OCI-LY1 (cell line): ENCODE measurements around the gene SLIT3.
A peak's percentile ranks its signal among the peaks of the same experiment; 100 is the strongest.

Experiments used
- H2AFZ ChIP-seq: fragments of 200-600 bp; sonication (generic), shearing (Covaris generic); 2 replicates; pipeline ENCODE4 v1.6.0; 2014; ENCODE audit warnings: antibody characterized with exemption, mild to moderate bottlenecking, low read length
- H3F3A ChIP-seq: fragments of 200-600 bp; sonication (generic), shearing (Covaris generic); 2 replicates; pipeline ENCODE4 v1.6.0; 2014; ENCODE audit warnings: mild to moderate bottlenecking, antibody characterized with exemption, low read length, moderate library complexity; ENCODE audit not compliant: insufficient read depth
- H3K27ac ChIP-seq: fragments of 200-600 bp; sonication (generic); 2 replicates; pipeline ENCODE4 v1.5.1; 2014; ENCODE audit warnings: low read length, mixed run types, mild to moderate bottlenecking, low read depth; ENCODE audit not compliant: poor library complexity, severe bottlenecking
- H3K27me3 ChIP-seq: fragments of 200-600 bp; sonication (generic); 2 replicates; pipeline ENCODE4 v1.6.0; 2014; ENCODE audit warnings: antibody characterized with exemption, mild to moderate bottlenecking, low read length, moderate library complexity; ENCODE audit not compliant: insufficient read depth
- H3K36me3 ChIP-seq: fragments of 200-600 bp; sonication (generic); 2 replicates; pipeline ENCODE4 v1.6.1; 2014; ENCODE audit warnings: mild to moderate bottlenecking, antibody characterized with exemption, low read length, moderate library complexity, mixed read lengths; ENCODE audit not compliant: insufficient read depth
- H3K4me1 ChIP-seq: fragments of 200-600 bp; sonication (generic); 2 replicates; pipeline ENCODE4 v1.5.1; 2014; ENCODE audit warnings: mild to moderate bottlenecking, low read length, moderate library complexity; ENCODE audit not compliant: insufficient read depth, severe bottlenecking
- H3K4me2 ChIP-seq: fragments of 200-600 bp; sonication (generic), shearing (Covaris generic); 2 replicates; pipeline ENCODE4 v1.6.1; 2014; ENCODE audit warnings: low read length
- H3K4me3 ChIP-seq: fragments of 200-600 bp; sonication (generic); 2 replicates; pipeline ENCODE4 v1.5.1; 2014; ENCODE audit warnings: low read length, low read depth, mild to moderate bottlenecking, mixed read lengths; ENCODE audit not compliant: poor library complexity, severe bottlenecking
- H3K79me2 ChIP-seq: fragments of 200-600 bp; shearing (Covaris generic); 2 replicates; pipeline ENCODE4 v1.6.1; 2016; ENCODE audit warnings: mixed run types, low read length, mixed read lengths; ENCODE audit not compliant: insufficient read depth
- H3K9ac ChIP-seq: fragments of 200-600 bp; sonication (generic), shearing (Covaris generic); 2 replicates; pipeline ENCODE4 v1.6.1; 2014; ENCODE audit warnings: mild to moderate bottlenecking, low read length, mixed read lengths
- H3K9me2 ChIP-seq: fragments of 200-600 bp; sonication (generic), shearing (Covaris generic); 2 replicates; pipeline ENCODE4 v1.6.1; 2014; ENCODE audit warnings: low read depth, mild to moderate bottlenecking, low read length, mixed read lengths
- H3K9me3 ChIP-seq: fragments of 200-600 bp; shearing (Covaris generic); 2 replicates; pipeline ENCODE4 v1.6.1; 2014; ENCODE audit warnings: low read length, mixed read lengths
- H4K20me1 ChIP-seq: fragments of 200-600 bp; sonication (generic), shearing (Covaris generic); 2 replicates; pipeline ENCODE4 v1.6.0; 2016; ENCODE audit warnings: mild to moderate bottlenecking, low read length; ENCODE audit not compliant: insufficient read depth
- EZH2 ChIP-seq: fragments of 200-600 bp; sonication (generic), shearing (Covaris generic); IDR thresholded peaks from 2 replicates; pipeline ENCODE4 v1.8.0; 2017; ENCODE audit warnings: borderline replicate concordance, mixed run types, mild to moderate bottlenecking, antibody characterized with exemption, low read length, moderate library complexity, mixed read lengths
- TF ChIP-seq, protein P1 (sequence below): fragments of 200-600 bp; sonication (generic), shearing (Covaris generic); IDR thresholded peaks from 2 replicates; pipeline ENCODE4 v1.5.1; 2017; ENCODE audit warnings: mild to moderate bottlenecking, antibody characterized with exemption, low read length, moderate library complexity, mixed read lengths

Gene SLIT3

DNA sequence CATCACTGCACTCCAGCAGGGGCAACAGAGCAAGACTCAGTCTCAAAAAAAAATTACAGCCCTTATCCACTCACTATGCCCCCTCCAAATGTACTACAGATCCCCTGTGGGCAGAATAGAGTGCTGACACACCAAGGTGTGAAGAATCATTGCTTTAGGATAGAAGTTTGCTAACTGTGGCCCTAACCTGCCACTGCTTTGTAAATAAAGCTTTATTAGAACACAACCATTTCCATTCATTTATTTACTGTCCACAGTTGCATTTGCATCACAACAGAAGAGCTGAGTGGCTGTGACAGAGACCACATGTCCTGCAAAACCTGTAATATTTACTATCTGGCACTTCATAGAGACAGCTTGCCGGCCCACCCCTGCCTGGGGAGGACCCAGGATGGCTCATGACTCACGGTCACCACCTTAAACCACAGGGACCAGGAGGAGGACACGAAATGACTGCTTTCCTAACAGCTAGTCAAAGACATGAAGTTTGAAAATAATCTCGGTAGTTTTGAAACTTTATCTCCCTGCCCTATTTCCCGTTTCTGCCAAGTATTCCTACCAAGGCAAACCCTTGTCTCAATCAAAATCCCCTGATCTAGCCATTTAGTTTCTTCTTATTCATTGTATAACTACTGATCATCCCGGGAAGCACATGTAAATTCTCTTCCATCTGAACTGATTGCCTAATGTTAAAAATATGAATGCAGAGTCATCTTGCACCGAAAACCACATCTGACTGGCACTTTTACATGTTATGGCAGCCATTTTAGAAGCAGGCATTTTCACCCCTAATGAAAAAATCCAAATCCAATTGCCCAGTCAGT is 206.1 kb downstream of the SLIT3 start:
- Histone ChIP-seq H2AFZ (no peak overlapping the region), H3K79me2 (no peaks in the 10 kb centered on the region), H3K4me2 (no peak overlapping the region), H3K4me3 (no peak overlapping the region), H3K9me3 (no peaks in the 10 kb centered on the region), H3K9ac (no peak overlapping the region), H3K36me3 (no peaks in the 10 kb centered on the region), H3F3A (no peaks in the 10 kb centered on the region), H3K9me2 (no peaks in the 10 kb centered on the region), H3K27ac (no peak overlapping the region), H3K4me1 (no peaks in the 10 kb centered on the region), H4K20me1 (no peaks in the 10 kb centered on the region), H3K27me3 (0 out of 2 replicates have a peak, but pooled peaks cover 3% of the 10 kb centered on the region)
- TF ChIP-seq EZH2 = no peak
- TF ChIP-seq, protein P1, sequence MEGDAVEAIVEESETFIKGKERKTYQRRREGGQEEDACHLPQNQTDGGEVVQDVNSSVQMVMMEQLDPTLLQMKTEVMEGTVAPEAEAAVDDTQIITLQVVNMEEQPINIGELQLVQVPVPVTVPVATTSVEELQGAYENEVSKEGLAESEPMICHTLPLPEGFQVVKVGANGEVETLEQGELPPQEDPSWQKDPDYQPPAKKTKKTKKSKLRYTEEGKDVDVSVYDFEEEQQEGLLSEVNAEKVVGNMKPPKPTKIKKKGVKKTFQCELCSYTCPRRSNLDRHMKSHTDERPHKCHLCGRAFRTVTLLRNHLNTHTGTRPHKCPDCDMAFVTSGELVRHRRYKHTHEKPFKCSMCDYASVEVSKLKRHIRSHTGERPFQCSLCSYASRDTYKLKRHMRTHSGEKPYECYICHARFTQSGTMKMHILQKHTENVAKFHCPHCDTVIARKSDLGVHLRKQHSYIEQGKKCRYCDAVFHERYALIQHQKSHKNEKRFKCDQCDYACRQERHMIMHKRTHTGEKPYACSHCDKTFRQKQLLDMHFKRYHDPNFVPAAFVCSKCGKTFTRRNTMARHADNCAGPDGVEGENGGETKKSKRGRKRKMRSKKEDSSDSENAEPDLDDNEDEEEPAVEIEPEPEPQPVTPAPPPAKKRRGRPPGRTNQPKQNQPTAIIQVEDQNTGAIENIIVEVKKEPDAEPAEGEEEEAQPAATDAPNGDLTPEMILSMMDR = no peak

DNA sequence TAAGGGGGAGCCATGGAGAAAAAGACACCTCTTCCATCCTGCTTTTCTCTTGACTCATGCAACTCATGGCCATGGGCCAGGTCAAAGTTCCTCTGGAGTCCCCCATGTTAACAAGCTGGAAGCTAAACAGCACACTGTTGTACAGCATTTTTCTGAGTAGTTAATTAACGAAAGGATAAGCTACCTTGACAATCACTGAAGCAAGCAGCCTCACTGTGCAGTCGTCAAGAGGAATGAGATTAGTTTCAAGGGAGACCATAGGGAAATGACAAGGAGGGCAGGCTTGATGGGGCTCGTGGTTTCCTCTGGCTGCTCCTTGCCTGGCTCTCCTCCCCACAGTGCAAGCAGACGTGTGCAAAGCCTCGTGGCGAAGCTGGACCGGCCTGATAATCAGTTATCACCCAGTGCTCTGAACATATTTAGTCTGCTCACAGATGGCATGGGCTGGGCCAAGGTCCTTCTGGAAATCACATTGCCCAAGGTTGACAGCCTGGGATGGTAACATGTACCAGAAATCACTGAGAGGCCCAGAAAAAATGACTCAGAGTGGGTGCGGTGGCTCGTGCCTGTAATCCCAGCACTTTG is 209.5 kb downstream of the SLIT3 start:
- TF ChIP-seq, protein P1 = no peak
- no peak for TF ChIP-seq EZH2
- Histone ChIP-seq H3K27me3 (no peaks in the 10 kb centered on the region; the same call in 1 of the 2 replicates), H3K9me2 (no peaks in the 10 kb centered on the region), H3K79me2 (no peaks in the 10 kb centered on the region), H3K4me3 (no peak overlapping the region), H3F3A (no peaks in the 10 kb centered on the region), H3K9me3 (no peaks in the 10 kb centered on the region), H4K20me1 (no peaks in the 10 kb centered on the region), H3K27ac (no peak overlapping the region), H3K9ac (no peak overlapping the region), H2AFZ (no peak overlapping the region), H3K36me3 (no peaks in the 10 kb centered on the region), H3K4me2 (no peak overlapping the region), H3K4me1 (no peaks in the 10 kb centered on the region)

DNA sequence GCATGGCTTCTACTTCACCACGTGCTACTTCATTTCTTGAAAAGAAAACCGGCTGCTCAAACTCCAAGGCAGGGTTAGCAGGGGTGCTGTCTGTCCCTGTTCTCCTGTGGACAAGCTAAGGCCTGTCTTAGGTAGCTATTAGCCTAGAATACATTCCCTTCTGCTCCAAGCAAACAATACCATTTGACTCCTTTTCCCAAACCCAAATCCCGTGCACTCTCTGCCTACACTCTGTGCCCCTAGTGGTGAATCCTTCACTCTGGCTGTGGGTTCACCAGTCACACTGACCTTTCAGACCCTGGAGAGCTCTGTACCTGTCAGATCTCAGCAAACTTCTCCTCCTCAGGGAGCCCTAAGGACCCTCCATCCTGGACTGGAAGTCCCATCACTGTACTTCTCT is 211.6 kb downstream of the SLIT3 start:
- H3K9ac ChIP-seq = no peak overlapping the region
- no peaks in the 10 kb centered on the region for H3K79me2 ChIP-seq
- H3K9me2 ChIP-seq = no peaks in the 10 kb centered on the region
- no peaks in the 10 kb centered on the region for H3F3A ChIP-seq
- no peak overlapping the region for H3K4me2 ChIP-seq
- no peaks in the 10 kb centered on the region for H3K4me1 ChIP-seq
- no peaks in the 10 kb centered on the region for H3K9me3 ChIP-seq
- TF ChIP-seq, protein P1 = 0 out of 2 replicates have a peak, but pooled peaks have one; percentile 10
- TF ChIP-seq EZH2 = no peak
- no peak overlapping the region for H2AFZ ChIP-seq
- no peaks in the 10 kb centered on the region; the same call in 1 of the 2 replicates for H3K27me3 ChIP-seq
- H3K4me3 ChIP-seq = no peak overlapping the region
- H3K27ac ChIP-seq = no peak overlapping the region
- no peaks in the 10 kb centered on the region for H3K36me3 ChIP-seq
- H4K20me1 ChIP-seq = no peaks in the 10 kb centered on the region
